HG03460 (cell line): ENCODE results near the gene DNAH11.
"Not testable (repeated sequence)": the region's sequence is repeated elsewhere in the genome, so short reads cannot be mapped to it uniquely, and the experiment has no call there.

Experiments used
- ATAC-seq: cut with Tn5 transposase; IDR thresholded peaks from one replicate; pipeline ENCODE4 v1.9.1; 2021; ENCODE audit not compliant: unreplicated experiment

Gene DNAH11

DNA sequence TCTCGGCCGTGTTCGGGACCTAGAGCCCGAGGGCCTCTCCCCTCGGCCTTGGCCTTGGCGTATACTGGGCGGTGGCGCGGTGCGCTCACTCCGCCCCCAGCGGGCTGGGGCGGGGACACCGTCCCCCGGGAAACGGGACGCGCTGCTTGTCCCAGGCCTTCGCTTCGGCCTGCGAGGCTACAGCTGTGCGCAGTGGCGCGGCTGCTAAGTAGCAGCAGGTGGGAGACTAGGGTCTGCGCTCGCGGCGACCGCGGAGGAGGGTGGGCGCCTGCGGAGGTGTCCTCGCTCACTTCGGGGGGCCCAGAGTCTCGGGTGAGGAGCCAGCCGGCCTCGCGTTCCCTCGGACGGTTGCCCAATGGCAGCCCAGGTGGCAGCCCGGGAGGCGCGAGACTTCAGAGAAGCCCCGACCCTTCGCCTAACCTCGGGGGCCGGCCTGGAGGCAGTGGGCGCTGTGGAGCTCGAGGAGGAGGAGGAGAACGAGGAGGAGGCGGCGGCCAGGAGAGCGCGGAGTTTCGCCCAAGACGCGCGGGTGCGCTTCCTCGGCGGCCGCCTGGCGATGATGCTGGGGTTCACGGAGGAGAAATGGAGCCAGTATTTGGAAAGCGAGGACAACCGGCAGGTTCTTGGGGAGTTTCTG, at the start of gene DNAH11:
Gene DNAH11 (plus strand): TSS at position 149 of the 637 bp plus-strand sequence. CDS start 207 bp downstream, at position 356.
- ATAC-seq: no peak

GRCh38 chr7:21495731-21496130, 47.1 kb upstream of the DNAH11 start:
- ATAC-seq: no peak

DNA sequence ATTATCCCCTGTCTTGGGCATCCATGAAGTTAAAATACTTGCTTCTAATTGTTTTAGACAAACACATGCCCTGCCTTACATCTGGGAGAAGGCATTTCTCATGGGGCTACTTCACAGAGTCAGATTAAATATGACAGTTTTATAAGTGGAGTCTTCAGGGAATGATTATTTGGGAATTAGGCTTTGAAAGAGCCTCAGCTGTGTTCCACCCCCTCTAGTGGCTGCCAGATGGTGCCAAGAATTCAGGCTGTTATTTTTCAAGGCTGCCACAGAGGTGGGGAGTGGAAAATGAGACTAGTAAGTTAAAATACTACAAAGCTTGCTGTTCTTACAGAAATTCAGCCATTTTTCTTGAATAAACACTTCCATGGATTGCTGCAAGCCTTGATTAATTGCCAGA, 45.8 kb upstream of the DNAH11 start:
- ATAC-seq: no peak

DNA sequence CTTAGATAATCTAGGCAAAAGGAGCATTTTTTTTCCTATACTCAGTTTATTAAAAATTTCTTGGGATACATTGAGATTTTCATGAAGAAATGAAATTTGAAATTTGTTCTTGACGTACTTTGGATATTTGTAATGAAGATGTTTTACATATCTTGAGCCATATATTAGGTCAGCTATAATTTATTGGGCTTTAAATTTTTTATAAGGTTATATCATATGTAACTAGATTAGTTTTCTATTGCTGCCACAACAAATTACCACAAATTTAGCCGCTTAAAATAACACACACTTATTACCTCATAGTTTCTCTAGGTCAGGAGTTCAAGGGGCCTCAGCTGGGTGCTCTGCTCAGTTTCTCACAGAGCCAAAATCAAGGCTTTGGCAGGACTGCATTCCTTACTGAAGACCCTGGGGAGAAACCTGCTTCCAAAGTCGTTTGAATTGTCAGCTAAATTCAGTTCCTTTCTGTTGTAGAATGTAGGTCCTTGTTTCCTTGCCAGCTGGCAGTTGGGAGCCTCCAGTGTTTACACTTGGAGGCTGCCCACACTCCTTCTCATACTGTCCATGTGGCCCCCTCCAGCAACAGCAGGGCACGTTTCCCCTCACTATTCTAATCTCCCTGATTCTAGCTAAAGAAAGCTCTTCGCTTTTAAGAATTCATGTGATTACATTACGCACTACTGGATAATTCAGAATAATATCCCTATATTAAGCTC, 42.6 kb upstream of the DNAH11 start:
- ATAC-seq: no peak

DNA sequence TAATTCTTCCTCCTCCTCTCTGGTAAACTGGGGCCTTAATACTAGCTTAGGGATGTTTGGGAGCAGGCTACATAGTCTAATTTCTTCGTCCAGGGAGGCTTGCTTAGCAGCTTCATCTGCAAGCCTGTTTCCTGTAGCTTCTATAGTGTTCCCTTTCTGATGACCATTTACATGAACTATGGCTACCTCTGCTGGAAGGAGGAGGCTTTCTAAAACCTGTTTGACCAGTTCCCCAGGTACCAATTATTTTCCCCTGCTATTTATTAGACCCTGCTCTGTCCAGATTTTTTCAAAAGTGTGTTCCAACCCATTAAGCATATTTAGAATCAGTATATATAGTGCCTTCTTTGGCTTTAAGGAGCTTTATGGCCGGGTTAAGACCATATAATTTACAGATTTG, 38.8 kb upstream of the DNAH11 start:
- no peak for ATAC-seq

DNA sequence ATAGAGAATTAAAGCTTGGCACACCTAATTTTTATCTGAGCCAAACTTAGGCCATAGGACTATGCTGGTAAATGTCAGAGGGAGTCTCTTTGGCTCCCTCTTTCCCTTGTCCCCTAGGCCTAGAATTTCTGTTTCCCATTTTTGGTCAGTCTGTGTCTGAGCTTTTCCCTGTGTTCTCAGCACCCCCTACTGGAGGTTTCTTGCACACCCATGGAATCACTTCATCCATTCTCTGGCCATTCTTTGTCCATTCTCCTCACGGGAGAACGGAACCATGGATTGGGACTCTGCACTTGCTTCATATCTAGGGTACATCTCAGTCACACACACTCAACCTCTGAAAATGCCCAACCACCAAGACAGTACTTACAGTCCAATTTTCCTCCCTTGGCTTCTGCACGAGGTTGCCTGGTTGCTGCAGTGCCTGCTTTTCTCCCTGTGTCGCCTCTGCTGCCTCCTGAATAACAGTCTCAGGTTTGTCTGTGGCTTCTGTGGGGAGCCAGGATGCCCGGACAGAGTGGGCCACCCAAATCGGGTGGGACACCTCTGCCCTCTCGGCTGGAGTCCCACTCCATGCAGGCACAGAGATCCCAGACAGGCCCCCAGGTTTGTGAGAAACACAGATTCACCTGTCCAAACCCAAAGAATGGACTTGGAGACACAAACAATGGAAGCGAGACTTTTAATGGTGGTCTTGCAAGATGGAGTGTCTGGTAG, 35.1 kb upstream of the DNAH11 start:
- ATAC-seq: no peak

DNA sequence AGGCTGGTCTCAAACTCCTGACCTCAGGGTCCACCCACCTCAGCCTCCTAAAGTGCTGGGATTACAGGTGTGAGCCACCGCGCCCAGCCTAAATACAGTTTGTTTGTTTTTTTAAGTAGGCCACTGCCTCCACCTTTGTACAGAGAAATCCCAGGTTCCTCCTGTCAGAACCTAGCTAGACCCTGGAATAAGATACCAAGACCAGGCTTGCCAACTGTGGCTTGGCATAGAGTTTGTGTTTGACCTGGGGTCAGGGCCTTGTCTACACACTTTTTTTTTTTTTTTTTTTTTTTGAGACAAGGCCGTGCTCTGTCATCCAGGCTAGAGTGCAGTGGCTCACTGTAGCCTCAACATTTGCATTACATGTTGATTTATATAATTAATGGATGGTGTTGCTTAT, 34.3 kb upstream of the DNAH11 start:
- ATAC-seq: no peak

- ATAC-seq: no peak
These were observed 28.8 kb upstream of the DNAH11 start for GRCh38 chr7:21514062-21514461.

GRCh38 chr7:21524680-21525079, 18.2 kb upstream of the DNAH11 start:
- ATAC-seq: no peak

- ATAC-seq: no peak
These were observed 16.8 kb upstream of the DNAH11 start for GRCh38 chr7:21526007-21526406.

- ATAC-seq: no peak
These were observed 16.4 kb upstream of the DNAH11 start for GRCh38 chr7:21526448-21526847.

GRCh38 chr7:21532485-21532884, 10.4 kb upstream of the DNAH11 start:
- not testable (repeated sequence) for ATAC-seq

GRCh38 chr7:21533646-21534045, 9.2 kb upstream of the DNAH11 start:
- ATAC-seq: not testable (repeated sequence)

- ATAC-seq: not testable (repeated sequence)
These were observed 6.3 kb upstream of the DNAH11 start for GRCh38 chr7:21536445-21537118.

DNA sequence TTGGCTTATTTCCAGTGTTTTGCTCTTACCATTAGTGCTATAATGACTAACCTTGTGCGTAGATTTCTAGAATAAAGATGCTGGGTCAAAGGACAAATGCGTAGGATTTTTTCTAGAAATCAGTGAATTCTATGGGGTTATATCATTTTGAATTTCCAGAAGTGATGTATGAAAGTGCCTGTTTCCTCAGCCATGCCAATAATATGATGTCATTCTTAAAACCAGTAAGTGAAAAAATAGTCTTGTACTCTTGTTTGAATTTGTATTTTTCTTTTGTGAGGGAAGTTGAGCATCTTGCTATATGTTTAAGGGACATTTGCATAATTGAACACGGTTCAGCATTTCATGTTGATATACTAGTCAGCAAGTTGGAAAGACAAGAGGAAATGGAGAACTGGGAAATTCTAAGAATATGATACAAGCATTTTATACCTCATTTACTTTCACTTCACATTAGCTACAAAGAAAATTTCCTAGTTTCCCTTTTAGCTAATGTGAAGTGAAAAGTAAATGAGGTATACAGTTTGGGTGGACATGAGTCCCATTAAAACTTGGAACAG, 3.8 kb upstream of the DNAH11 start:
- ATAC-seq: no peak

DNA sequence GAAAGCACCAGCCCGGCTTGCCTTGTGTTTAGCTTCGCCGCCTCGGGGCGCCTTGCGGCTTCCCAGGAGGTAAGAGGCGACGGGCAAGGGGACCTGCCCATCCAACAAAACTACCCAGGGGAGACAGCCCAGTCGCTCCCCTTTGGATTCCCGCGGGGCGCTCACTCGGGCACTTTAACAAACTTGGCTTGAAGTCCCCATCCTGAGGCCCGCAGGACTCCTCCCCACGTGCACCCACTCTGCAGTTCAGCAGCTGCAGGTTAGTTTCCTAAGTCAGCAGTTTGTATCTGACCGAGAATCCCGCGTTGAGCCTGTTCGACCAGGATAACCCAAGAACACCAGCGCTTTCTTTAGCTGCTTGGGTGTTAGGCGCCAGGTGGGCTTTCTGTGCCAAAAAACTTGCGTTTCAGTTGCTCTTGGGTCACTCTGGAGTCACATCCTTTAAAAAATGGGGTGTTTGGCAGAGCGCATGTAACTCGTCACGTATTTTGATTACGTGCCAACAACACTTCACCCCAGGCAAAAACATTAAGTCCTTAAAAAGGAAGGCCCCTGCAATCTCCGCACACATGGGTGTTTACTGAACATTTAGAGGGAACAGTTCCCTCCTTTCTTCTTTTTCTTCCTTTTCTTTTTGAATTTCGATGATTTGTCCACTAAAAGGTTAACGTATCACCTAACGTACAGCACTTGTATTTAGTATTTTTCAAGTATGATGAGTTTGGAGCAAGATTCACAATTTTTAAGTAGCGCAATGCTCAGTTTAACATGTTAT, 876 bp downstream of the DNAH11 start:
- ATAC-seq: no peak

DNA sequence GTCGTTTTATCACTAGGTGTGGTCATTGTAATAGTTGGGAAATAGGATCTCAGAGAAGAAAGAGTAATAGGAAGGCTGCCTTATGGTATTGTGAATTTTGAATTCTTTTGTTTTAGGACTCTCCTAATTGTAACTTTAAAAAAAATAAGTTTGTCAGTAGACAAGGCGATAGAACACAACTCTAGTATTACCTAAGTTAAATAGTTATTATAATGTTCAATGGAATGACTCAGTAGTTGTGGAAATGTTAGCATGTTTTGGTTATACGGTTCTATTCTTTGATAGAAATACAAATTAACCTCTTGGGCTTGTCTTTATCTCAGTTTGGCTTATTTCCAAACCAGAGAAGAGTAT, 1.4 kb downstream of the DNAH11 start:
- no peak for ATAC-seq

- ATAC-seq: no peak
These were observed 1.9 kb downstream of the DNAH11 start for GRCh38 chr7:21544715-21545114.

DNA sequence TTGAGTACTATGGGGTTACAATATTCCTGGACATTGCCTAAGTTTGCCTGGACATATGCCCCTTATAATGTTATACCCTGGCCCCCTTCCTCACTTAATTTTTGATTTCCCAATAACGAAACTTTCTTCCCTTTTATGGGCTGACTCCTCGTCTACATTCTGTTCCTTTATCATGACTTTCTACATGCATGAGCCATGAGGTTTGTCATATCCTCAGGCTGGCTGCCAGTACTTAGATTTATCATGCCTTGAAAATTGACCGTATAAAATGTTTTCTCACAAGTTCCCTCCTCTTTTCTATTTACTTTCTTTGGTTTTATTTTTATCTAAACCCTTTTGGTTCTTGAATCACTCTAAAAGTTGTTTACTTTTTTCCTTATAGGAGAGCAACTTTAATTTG, 4.7 kb downstream of the DNAH11 start:
- no peak for ATAC-seq

DNA sequence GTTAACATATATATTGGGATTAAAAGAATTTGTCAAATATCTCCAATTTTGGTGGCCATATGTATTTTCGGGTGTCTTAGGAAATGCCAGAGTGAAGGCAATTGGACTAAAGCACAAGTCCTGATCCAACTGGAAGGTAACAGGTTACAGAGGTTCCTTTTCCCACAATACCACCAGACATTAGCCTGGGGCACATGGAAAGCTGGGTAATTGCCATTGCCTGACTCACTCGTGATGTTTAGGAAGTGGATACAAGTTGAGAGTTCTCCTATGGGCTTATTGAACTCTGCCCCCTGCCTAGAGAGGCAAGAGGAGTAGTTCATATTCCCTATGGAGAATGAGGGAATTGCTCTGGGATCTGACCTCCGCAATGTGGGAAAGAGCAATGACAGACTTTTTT, 5.7 kb downstream of the DNAH11 start:
- ATAC-seq: no peak

GRCh38 chr7:21550076-21550475, 7.2 kb downstream of the DNAH11 start:
- no peak for ATAC-seq
